Muscle layer of duodenum (tissue), 2 donors: Measurements from ENCODE around the gene PRIM2.
"Not testable (repeated sequence)": the region's sequence is repeated elsewhere in the genome, so short reads cannot be mapped to it uniquely, and the experiment has no call there.

ENCODE experiments used
- H3K27ac ChIP-seq: one replicate; pipeline ENCODE4 v1.7.0; 2013; ENCODE audit warnings: mild to moderate bottlenecking, low read length
- H3K27me3 ChIP-seq: one replicate; pipeline ENCODE4 v1.7.0; 2013; ENCODE audit warnings: low read depth, mild to moderate bottlenecking, control low read depth, low read length
- H3K36me3 ChIP-seq, 2 donors: one replicate each; pipeline ENCODE4 v1.7.0; 2013; ENCODE audit warnings: low read length in 2 of 2, control low read depth in 1 of 2, mild to moderate bottlenecking in 1 of 2; ENCODE audit not compliant: insufficient read depth in 2 of 2, control insufficient read depth in 1 of 2
- H3K4me1 ChIP-seq, 2 donors: one replicate each; pipeline ENCODE4 v1.7.0; 2013; ENCODE audit warnings: low read length in 2 of 2, mild to moderate bottlenecking in 2 of 2, control low read depth in 1 of 2, moderate library complexity in 1 of 2; ENCODE audit not compliant: insufficient read depth in 2 of 2, control insufficient read depth in 1 of 2
- H3K4me3 ChIP-seq, 2 donors: one replicate each; pipeline ENCODE4 v1.7.0; 2013; ENCODE audit warnings: low read length in 2 of 2, low read depth in 1 of 2, mild to moderate bottlenecking in 1 of 2
- H3K9me3 ChIP-seq, 2 donors: one replicate each; pipeline ENCODE4 v1.7.0; 2013; ENCODE audit warnings: low read length in 2 of 2, control low read depth in 1 of 2, mild to moderate bottlenecking in 1 of 2; ENCODE audit not compliant: control insufficient read depth in 1 of 2
- donor health status: healthy.

The PRIM2 gene

DNA sequence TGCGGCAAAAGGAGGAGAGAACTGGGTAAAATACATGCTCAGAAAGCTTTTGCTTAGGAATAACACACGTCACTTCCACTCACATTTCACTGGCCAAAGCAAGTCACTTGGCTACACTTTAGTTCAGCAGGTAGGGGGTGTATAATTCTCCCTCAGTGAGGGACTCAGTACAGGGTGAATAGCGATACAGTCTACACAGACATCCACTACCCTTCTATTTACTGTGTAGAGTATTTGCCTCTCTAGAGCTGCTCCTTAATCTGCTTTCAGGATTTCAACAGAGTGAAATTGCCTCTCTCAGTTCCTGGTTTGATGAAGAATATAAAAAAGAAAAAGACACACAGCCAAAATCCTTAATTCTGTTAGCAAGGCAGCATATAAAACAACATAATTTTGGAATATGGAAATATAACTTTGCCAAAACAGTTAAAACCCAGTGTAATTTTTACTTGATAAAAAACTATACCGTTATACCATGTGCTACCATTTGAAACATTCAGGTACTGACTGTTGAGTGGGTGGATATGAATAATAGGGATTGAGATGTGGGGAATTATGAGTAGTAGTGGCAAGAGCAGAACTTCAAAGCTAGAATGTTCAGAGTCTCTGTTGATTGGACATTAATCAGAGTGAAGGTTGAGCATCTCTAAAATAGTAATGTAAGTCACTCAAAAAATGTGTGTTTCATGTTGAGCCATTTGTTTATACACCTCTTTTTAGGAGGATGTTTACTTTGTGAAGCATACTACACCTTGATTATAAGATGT, 51.7 kb downstream of the PRIM2 start:
- H3K4me3 ChIP-seq, H3K9me3 ChIP-seq: not testable (repeated sequence)

DNA sequence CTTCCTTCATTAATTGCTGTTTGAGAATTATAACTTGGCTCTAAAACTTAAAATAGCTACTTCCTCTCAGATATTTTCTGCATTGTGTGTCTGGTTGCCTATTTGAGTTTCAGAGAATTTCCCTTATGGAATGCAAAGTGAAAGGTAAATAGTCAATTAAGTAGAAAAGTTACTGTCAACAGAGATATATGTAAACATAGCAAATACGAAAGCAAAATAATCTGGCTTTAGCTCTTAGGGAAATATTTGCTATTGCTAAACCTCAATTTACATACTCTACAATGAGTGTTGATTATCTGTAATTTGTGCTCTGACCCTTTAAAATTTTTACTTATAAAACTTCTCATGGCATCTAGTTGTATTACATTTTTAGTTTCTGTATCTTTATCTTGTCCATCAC, 54.3 kb downstream of the PRIM2 start:
- H3K9me3 ChIP-seq, H3K4me1 ChIP-seq, H3K36me3 ChIP-seq, H3K4me3 ChIP-seq, H3K27me3 ChIP-seq, H3K27ac ChIP-seq: not testable (repeated sequence)

More for the DNA sequence above, 51.7 kb downstream of the PRIM2 start:
- H3K27ac ChIP-seq, H3K36me3 ChIP-seq, H3K27me3 ChIP-seq, H3K4me1 ChIP-seq: not testable (repeated sequence)

DNA sequence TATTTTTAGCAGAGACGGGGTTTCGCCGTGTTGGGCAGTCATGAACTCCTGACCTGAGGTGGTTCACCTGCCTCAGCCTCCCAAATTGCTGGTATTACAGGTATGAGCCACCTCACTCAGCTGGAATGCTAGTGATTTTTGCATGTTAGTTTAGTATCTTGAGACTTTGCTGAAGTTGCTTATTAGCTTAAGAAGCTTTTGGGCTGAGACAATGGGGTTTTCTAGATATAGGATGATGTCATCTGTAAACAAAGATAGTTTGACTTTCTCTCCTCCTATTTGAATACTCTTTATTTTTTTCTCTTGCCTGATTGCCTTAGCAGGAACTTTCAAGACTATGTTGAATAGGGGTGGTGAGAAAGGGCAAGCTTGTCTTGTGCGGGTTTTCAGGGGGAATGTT, 57.3 kb downstream of the PRIM2 start:
- not testable (repeated sequence) for H3K36me3 ChIP-seq, H3K4me1 ChIP-seq, H3K27me3 ChIP-seq, H3K9me3 ChIP-seq, H3K4me3 ChIP-seq, H3K27ac ChIP-seq

DNA sequence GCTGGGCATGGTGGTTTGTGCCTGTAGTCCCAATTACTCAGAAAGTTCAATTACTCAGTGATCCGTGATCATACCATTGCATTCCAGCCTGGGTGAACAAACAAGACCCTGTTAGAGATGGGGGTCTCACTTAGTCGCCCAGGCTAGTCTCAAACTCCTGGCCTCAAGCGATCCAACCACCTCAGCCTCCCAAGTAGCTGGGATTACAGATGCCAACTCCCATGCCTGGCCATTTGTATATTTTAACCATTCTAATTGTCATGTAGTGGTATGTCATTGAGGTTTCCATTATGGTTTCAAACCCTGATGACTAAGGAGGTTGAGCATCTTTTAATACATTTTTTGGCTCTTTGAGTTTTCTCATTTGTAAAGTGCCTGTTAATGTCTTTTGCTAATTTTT, 58.7 kb downstream of the PRIM2 start:
- H3K4me1 ChIP-seq, H3K4me3 ChIP-seq, H3K27ac ChIP-seq, H3K9me3 ChIP-seq, H3K36me3 ChIP-seq, H3K27me3 ChIP-seq: not testable (repeated sequence)

DNA sequence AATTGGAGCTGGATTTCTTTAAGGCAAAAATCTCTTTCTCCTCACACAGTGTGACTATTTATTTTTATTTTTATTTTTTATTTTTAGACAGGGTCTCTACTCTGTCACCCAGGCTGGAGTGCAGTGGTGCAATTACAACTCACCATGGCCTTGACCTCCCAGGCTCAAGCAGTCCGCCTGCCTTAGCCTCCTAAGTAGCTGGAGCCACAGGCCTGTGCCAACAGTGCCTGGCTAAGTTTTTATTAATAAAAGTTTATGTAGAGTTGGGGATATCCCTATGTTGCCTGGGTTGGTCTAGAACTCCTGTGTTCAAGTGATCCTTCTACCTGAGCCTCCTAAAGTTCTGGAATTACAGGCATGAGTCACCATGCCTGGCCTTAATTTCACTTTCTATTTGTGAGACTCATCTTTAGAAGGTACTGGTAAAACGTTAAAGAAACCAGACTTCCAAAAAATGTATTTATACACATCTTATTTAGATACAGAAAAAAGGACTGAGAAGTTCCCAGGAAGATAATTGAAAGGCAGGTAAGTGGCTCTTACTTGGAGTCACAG, 71.7 kb downstream of the PRIM2 start:
- not testable (repeated sequence) for H3K4me1 ChIP-seq, H3K4me3 ChIP-seq, H3K27me3 ChIP-seq, H3K27ac ChIP-seq, H3K9me3 ChIP-seq, H3K36me3 ChIP-seq

DNA sequence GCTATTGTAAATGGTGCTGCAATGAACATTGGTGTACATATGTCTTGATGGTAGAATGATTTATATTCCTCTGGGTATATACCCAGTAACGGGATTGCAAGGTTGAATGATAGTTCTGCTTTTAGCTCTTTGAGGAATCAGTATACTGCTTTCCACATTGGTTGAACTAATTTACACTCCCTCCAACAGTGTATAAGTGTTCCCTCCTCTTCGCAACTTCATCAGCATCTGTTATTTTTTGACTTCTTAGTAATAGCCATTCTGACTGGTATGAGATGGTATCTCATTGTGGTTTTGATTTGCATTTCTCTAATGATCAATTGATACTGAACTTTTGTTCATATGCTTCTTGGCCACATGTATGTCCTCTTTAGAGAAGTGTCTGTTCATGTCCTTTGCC, 73.4 kb downstream of the PRIM2 start:
- H3K9me3 ChIP-seq, H3K4me1 ChIP-seq, H3K36me3 ChIP-seq, H3K27me3 ChIP-seq, H3K27ac ChIP-seq, H3K4me3 ChIP-seq: not testable (repeated sequence)

DNA sequence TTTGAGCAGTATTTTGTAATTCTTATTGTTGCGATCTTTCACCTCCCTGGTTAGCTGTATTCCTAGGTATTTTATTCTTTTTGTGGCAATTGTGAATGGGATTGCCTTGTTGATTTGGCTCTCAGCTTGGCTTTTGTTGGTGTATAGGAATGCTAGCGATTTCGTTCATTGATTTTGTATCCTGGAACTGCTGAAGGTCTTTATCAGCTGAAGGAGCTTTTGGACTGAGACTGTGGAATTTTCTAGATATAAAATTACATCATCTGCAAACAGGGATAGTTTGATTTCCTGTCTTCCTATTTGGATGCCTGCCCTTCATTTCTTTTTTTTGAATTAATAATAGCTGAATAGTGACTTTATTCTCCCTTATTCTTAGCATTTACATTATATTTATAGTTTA, 74.6 kb downstream of the PRIM2 start:
- not testable (repeated sequence) for H3K27ac ChIP-seq, H3K4me1 ChIP-seq, H3K9me3 ChIP-seq, H3K4me3 ChIP-seq, H3K27me3 ChIP-seq, H3K36me3 ChIP-seq

DNA sequence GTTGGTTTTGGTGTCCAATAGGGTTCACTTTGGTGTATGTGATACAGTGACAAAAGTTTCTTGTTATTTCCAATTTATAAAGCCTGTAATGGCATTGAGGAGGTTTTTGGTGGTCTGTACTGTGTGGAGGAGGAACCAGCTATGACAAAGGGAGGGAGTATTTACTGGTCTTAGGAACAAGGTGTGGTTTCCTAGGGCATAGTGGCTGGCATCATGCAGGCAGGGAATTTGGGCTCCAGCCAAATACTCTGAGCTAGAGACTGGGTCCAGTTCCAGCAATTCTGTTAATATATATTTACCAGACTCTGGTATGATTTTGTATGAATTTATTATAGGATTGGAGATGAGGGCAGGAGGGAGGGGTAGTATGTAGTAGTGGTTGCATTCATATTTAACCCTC, 101.9 kb downstream of the PRIM2 start:
- not testable (repeated sequence) for H3K27ac ChIP-seq, H3K9me3 ChIP-seq, H3K4me3 ChIP-seq, H3K36me3 ChIP-seq, H3K4me1 ChIP-seq, H3K27me3 ChIP-seq

DNA sequence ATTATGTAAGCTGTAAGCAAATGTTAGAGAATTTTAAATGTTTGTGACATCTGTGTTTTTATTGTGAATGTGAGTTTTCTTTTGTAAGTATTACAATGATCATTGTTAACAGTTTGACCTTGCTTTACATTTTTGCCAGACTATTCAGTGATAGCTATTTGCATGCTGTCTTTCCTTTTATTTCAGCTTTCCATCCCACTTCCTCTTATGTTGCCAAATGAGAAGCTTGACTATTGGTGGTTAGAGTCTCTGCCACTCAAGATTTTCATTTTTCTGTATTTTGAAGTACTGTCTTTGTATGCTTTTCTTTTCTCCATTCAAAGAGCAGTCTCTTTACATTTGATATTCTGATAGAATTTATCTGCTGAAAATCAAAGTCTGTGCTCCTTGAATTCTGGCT, 104.1 kb downstream of the PRIM2 start:
- Histone ChIP-seq H3K4me3 (no peak overlapping the region), H3K4me1 (no peaks in the 10 kb centered on the region), H3K27ac (no peak overlapping the region), H3K27me3 (no peaks in the 10 kb centered on the region), H3K9me3 (no peaks in the 10 kb centered on the region), H3K36me3 (no peaks in the 10 kb centered on the region)

DNA sequence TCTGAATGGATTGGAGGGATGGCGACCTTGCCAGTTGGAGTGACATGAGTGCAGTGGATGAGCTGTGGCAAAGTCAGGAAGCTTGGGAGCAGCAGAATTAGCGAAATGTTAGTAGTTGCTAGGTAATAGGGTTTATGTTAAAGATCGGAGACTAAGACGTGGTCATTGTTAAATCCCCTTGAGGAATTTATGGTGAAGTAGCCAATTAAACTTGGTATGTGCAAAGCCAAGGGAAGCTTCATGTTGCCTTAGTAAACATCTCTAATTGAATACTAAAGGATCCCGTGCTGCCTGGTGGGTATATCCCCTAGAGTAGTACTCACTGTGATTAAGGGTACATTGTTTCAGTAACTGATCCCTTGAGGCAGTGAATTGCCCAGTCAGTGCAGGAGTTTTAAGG, 106.0 kb downstream of the PRIM2 start:
- Histone ChIP-seq H3K27me3 (no peaks in the 10 kb centered on the region), H3K27ac (no peak overlapping the region), H3K9me3 (no peaks in the 10 kb centered on the region), H3K36me3 (no peaks in the 10 kb centered on the region), H3K4me3 (no peak overlapping the region), H3K4me1 (no peaks in the 10 kb centered on the region)

DNA sequence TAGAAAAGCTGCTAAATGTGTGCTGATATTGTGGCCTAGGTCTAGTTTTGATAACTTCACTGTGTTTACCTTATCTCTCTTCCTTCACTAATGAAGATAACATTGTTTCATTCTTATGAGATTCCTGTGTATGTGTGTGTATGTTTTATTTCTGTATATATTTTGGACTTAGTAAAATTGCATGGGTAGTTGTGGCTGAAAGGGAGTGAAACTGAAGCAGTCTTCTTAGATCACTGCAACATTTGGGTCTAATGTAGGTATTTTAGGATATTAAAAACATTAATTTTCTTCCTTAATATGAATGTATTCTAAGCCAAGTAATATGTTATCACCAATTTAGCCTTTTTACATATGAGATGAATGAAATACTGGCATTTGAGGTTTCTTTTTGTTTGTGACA, 114.3 kb downstream of the PRIM2 start:
- not testable (repeated sequence) for H3K27me3 ChIP-seq, H3K27ac ChIP-seq, H3K9me3 ChIP-seq

DNA sequence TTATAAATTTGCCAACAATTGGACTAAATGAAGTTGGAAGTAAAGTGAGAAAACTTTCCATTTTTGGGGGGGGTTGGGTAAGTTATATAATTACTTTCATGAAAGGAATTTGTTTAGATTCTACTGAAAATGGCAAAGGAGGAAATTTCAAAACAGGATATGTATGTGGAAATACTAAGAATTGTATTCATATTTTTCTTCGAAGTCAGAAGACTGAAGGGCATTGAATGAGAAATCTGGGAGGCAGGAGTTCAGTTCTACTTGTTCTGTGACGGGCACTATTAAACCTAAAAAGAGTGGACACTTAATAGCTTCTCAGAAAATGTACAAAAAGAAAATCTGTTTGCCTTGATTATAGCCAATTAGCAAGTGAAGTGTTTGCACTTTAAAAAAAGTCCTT, 114.7 kb downstream of the PRIM2 start:
- H3K9me3 ChIP-seq, result no peaks in the 10 kb centered on the region
- H3K36me3 ChIP-seq, result no peaks in the 10 kb centered on the region
- H3K4me1 ChIP-seq, result peaks cover 0 to 5% of the 10 kb centered on the region in 2 donors
- no peak overlapping the region for H3K27ac ChIP-seq
- no peaks in the 10 kb centered on the region for H3K27me3 ChIP-seq
- H3K4me3 ChIP-seq, result no peak overlapping the region

More for the DNA sequence above, 114.3 kb downstream of the PRIM2 start:
- H3K4me1 ChIP-seq, H3K4me3 ChIP-seq, H3K36me3 ChIP-seq: not testable (repeated sequence)
